ENCODE data around the gene MS4A2. TPM values are rescaled to one million over a fixed set of nuclear protein-coding genes. Genes with fewer than 3 reads are reported as not detected.

The MS4A2 gene
- total RNA-seq, 1 donor, result not detected

DNA sequence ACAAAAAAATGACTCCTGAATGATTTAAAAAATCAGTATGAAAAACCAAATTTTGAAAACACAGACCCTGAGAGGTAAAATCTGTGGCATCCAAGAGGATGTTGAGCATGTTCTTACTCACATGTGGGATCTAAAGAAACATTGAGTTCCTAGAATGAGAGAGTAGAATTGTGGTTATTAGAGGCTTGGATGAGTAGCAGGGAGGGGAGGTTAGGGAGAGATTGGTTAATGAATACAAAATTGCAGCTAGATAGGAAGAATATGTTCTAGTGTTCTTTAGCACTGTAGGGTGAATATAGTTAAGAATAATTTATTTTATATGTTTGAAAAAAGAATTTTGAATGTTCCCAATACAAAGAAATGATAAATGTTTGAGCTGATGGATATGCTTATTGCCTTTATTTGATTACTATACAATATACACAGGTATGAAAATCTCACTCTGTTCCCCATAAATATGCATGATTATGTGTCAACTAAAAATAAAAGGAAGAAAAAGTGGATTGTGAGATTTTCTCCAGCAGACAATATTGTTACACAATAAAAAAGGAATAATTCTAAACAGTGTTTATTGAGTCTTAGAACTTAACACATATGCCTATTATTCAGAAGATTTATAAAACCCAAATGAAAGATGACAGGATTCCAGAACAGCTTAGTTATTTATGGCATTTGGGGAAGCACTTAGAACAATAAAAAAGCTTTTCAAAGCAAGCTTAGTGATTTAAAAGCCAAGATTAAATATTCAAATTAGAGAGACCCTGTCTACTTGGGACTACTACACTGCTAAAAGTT is 28.7 kb downstream of the MS4A2 start:
- no peak for DNase-seq (ENCODE audit: insufficient read length, low spot score, missing footprints)
- no peak overlapping the region for H3K27ac ChIP-seq (ENCODE audit: low read depth, low read length)
- no peaks in the 10 kb centered on the region for H4K20me1 ChIP-seq (ENCODE audit: insufficient read depth, low read length)
- no peak overlapping the region for H2AFZ ChIP-seq (ENCODE audit: low read length)
- no peaks in the 10 kb centered on the region for H3K36me3 ChIP-seq (ENCODE audit: insufficient read depth, low read length)
- H3K9me3 ChIP-seq (ENCODE audit: low read depth, low read length), result no peaks in the 10 kb centered on the region
- no peaks in the 10 kb centered on the region for H3K27me3 ChIP-seq (ENCODE audit: insufficient read depth, low read length)
- no peak overlapping the region for H3K4me2 ChIP-seq (ENCODE audit: insufficient read depth, low read length)
- no peaks in the 10 kb centered on the region for H3K4me1 ChIP-seq (ENCODE audit: insufficient read depth, low read length)
- TF ChIP-seq, protein P1, sequence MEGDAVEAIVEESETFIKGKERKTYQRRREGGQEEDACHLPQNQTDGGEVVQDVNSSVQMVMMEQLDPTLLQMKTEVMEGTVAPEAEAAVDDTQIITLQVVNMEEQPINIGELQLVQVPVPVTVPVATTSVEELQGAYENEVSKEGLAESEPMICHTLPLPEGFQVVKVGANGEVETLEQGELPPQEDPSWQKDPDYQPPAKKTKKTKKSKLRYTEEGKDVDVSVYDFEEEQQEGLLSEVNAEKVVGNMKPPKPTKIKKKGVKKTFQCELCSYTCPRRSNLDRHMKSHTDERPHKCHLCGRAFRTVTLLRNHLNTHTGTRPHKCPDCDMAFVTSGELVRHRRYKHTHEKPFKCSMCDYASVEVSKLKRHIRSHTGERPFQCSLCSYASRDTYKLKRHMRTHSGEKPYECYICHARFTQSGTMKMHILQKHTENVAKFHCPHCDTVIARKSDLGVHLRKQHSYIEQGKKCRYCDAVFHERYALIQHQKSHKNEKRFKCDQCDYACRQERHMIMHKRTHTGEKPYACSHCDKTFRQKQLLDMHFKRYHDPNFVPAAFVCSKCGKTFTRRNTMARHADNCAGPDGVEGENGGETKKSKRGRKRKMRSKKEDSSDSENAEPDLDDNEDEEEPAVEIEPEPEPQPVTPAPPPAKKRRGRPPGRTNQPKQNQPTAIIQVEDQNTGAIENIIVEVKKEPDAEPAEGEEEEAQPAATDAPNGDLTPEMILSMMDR (IDR thresholded peaks at IDR 0.05; ENCODE audit: extremely low read depth, low read depth, low read length), result no peak
- H3K79me2 ChIP-seq (ENCODE audit: insufficient read depth, low read length), result no peaks in the 10 kb centered on the region
- no peak overlapping the region for H3K4me3 ChIP-seq (ENCODE audit: insufficient read depth, low read length)

DNA sequence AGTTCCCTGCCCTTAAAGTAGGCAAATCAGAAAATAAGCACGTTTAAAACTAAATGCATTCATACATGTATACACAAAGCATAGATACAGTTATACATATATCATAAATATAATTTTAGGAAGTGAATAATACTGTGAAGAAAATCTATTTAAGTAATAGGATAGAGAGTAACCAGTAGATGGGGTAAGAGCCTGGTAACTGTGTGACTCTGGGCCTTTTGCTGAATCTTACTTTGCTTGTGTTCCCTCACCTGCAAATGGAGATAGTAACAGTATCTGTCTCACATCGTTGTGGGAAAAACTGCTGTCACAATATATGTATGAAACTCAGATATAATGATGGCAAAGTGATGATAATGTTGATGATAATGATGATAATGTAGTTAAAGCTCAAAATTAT is 29.9 kb downstream of the MS4A2 start:
- Histone ChIP-seq H3K79me2 (ENCODE audit: insufficient read depth, low read length) (no peaks in the 10 kb centered on the region), H4K20me1 (ENCODE audit: insufficient read depth, low read length) (no peaks in the 10 kb centered on the region), H3K27ac (ENCODE audit: low read depth, low read length) (no peak overlapping the region), H3K36me3 (ENCODE audit: insufficient read depth, low read length) (no peaks in the 10 kb centered on the region), H3K4me3 (ENCODE audit: insufficient read depth, low read length) (no peak overlapping the region), H3K4me1 (ENCODE audit: insufficient read depth, low read length) (no peaks in the 10 kb centered on the region), H3K4me2 (ENCODE audit: insufficient read depth, low read length) (no peak overlapping the region), H3K27me3 (ENCODE audit: insufficient read depth, low read length) (no peaks in the 10 kb centered on the region), H3K9me3 (ENCODE audit: low read depth, low read length) (no peaks in the 10 kb centered on the region), H2AFZ (ENCODE audit: low read length) (no peak overlapping the region)
- DNase-seq (ENCODE audit: insufficient read length, low spot score, missing footprints), result no peak
- TF ChIP-seq, protein P1 (IDR thresholded peaks at IDR 0.05; ENCODE audit: extremely low read depth, low read depth, low read length), result no peak

DNA sequence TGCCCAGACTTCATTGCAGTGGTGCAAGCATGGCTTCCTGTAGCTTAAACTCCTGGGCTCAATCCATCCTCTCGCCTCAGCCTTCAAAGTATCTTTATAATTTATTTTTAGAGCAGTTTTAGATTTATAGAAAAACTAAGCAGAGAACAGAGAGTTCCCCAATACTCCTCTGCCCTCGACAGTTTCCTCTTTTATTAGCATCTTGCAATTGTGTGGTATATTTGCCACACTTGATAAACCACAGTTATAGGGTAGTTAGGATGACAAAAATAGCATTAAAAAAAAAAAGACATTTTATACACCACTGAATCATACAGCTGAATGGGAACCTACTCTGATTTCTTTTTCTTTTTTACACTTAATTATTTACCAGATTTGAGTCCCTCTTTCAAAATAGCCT is 31.2 kb downstream of the MS4A2 start:
- Histone ChIP-seq H3K4me2 (ENCODE audit: insufficient read depth, low read length) (no peak overlapping the region), H3K4me1 (ENCODE audit: insufficient read depth, low read length) (no peaks in the 10 kb centered on the region), H3K36me3 (ENCODE audit: insufficient read depth, low read length) (no peaks in the 10 kb centered on the region), H3K27ac (ENCODE audit: low read depth, low read length) (no peak overlapping the region), H3K79me2 (ENCODE audit: insufficient read depth, low read length) (no peaks in the 10 kb centered on the region), H4K20me1 (ENCODE audit: insufficient read depth, low read length) (no peaks in the 10 kb centered on the region), H3K4me3 (ENCODE audit: insufficient read depth, low read length) (no peak overlapping the region), H3K9me3 (ENCODE audit: low read depth, low read length) (no peaks in the 10 kb centered on the region), H3K27me3 (ENCODE audit: insufficient read depth, low read length) (no peaks in the 10 kb centered on the region), H2AFZ (ENCODE audit: low read length) (no peak overlapping the region)
- TF ChIP-seq, protein P1 (IDR thresholded peaks at IDR 0.05; ENCODE audit: extremely low read depth, low read depth, low read length), result no peak
- no peak for DNase-seq (ENCODE audit: insufficient read length, low spot score, missing footprints)

DNA sequence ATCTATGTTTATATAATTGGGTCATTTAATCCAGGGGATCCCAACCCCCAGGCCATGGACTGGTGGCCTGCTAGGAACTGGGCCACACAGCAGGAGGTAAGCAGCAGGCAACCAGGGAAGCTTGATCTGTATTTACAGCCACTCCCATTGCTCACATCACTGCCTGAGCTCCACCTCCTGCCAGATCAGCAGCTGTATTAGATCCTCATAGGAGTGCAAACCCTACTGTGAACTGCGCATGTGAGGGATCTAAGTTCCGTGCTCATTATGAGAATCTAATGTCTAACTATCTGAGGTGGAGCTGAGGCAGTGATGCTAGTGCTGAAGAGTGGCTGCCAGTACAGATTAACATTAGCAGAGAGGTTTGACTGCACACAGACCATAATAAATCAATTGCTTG is 32.8 kb downstream of the MS4A2 start:
- no peak overlapping the region for H2AFZ ChIP-seq (ENCODE audit: low read length)

More for the DNA sequence above, 32.8 kb downstream of the MS4A2 start:
- Histone ChIP-seq H3K27ac (ENCODE audit: low read depth, low read length) (no peak overlapping the region), H3K4me1 (ENCODE audit: insufficient read depth, low read length) (no peaks in the 10 kb centered on the region), H3K27me3 (ENCODE audit: insufficient read depth, low read length) (no peaks in the 10 kb centered on the region), H3K4me2 (ENCODE audit: insufficient read depth, low read length) (no peak overlapping the region), H4K20me1 (ENCODE audit: insufficient read depth, low read length) (no peaks in the 10 kb centered on the region), H3K36me3 (ENCODE audit: insufficient read depth, low read length) (no peaks in the 10 kb centered on the region), H3K4me3 (ENCODE audit: insufficient read depth, low read length) (no peak overlapping the region), H3K9me3 (ENCODE audit: low read depth, low read length) (no peaks in the 10 kb centered on the region), H3K79me2 (ENCODE audit: insufficient read depth, low read length) (no peaks in the 10 kb centered on the region)
- TF ChIP-seq, protein P1 (IDR thresholded peaks at IDR 0.05; ENCODE audit: extremely low read depth, low read depth, low read length), result no peak
- no peak for DNase-seq (ENCODE audit: insufficient read length, low spot score, missing footprints)
